PC-9 (cell line): Measurements from ENCODE around the gene ST8SIA4.

Experiments
- CTCF ChIP-seq: fragments of 200-600 bp; sonication (generic); conservative IDR thresholded peaks from 2 replicates; pipeline ENCODE4 v1.6.1; 2017; ENCODE audit warnings: mixed run types, antibody characterized with exemption, mild to moderate bottlenecking, moderate library complexity
- EZH2 ChIP-seq: fragments of 200-600 bp; sonication (generic); IDR thresholded peaks from 2 replicates; pipeline ENCODE4 v1.8.0; 2017; ENCODE audit warnings: antibody characterized with exemption, low read depth

- TF ChIP-seq CTCF (no peak), EZH2 (no peak)
Measured at GRCh38 chr5:100826133-100826532, 76.9 kb downstream of the ST8SIA4 start.
